GM23338 (cell line): ENCODE data around the gene PPM1H. TPM values are rescaled to one million over a fixed set of nuclear protein-coding genes. Genes with fewer than 3 reads are reported as not detected.

Source experiments
- ATAC-seq: fragments of 200-7000 bp; cut with Tn5 transposase; 3 replicates; pipeline ENCODE4 v1.9.1; 2020
- DNase-seq: peaks from one replicate; pipeline ENCODE4 v3.0.0-alpha.2; 2015; ENCODE audit warnings: low spot score
- H2AFZ ChIP-seq: fragments of 200-600 bp; sonication (generic); 2 replicates; pipeline ENCODE4 v1.8.0; 2016; ENCODE audit warnings: antibody characterized with exemption, mild to moderate bottlenecking, moderate library complexity
- H3F3A ChIP-seq: fragments of 200-600 bp; sonication (generic); replicated peaks from 2 replicates; pipeline ENCODE4 v1.8.0; 2017; ENCODE audit warnings: antibody characterized with exemption, mixed run types, low read depth
- H3K27ac ChIP-seq: fragments of 200-600 bp; sonication (generic); 2 replicates; pipeline ENCODE4 v1.6.1; 2016; ENCODE audit warnings: low read depth
- H3K27me3 ChIP-seq: fragments of 200-600 bp; sonication (generic); 2 replicates; pipeline ENCODE4 v1.8.0; 2016; ENCODE audit warnings: mild to moderate bottlenecking, mixed run types, moderate library complexity; ENCODE audit not compliant: insufficient read depth
- H3K36me3 ChIP-seq: fragments of 200-600 bp; sonication (generic); 2 replicates; pipeline ENCODE4 v1.8.0; 2016; ENCODE audit warnings: mild to moderate bottlenecking; ENCODE audit not compliant: insufficient read depth
- H3K4me1 ChIP-seq: fragments of 200-600 bp; sonication (generic); 2 replicates; pipeline ENCODE4 v1.8.0; 2016; ENCODE audit warnings: mild to moderate bottlenecking, moderate library complexity; ENCODE audit not compliant: insufficient read depth
- H3K4me2 ChIP-seq: fragments of 200-600 bp; sonication (generic); 2 replicates; pipeline ENCODE4 v1.7.1; 2017; ENCODE audit warnings: mixed run types
- H3K4me3 ChIP-seq: fragments of 200-600 bp; sonication (generic); 2 replicates; pipeline ENCODE4 v1.6.1; 2016; ENCODE audit warnings: mixed run types
- H3K79me2 ChIP-seq: fragments of 200-600 bp; sonication (generic); replicated peaks from 2 replicates; pipeline ENCODE4 v1.8.0; 2017; ENCODE audit warnings: mild to moderate bottlenecking; ENCODE audit not compliant: insufficient read depth
- H3K9me2 ChIP-seq: fragments of 200-600 bp; sonication (generic); 2 replicates; pipeline ENCODE4 v1.8.0; 2017; ENCODE audit not compliant: insufficient read depth
- H4K20me1 ChIP-seq: fragments of 200-600 bp; sonication (generic); replicated peaks from 2 replicates; pipeline ENCODE4 v1.8.0; 2017; ENCODE audit warnings: mild to moderate bottlenecking; ENCODE audit not compliant: insufficient read depth
- H3K27ac Mint-ChIP-seq: 2 replicates; pipeline ENCODE4 v1.8.0; 2020; ENCODE audit warnings: inconsistent platforms, mild to moderate bottlenecking, moderate library complexity, mixed read lengths
- H3K27me3 Mint-ChIP-seq: 3 replicates; pipeline ENCODE4 v1.8.0; 2022; ENCODE audit warnings: low read depth, mild to moderate bottlenecking, moderate library complexity, mixed read lengths, inconsistent platforms; ENCODE audit not compliant: insufficient read depth, poor library complexity
- H3K36me3 Mint-ChIP-seq: 3 replicates; pipeline ENCODE4 v1.8.0; 2021; ENCODE audit warnings: low read depth, mild to moderate bottlenecking, inconsistent platforms, moderate library complexity, mixed read lengths
- H3K4me1 Mint-ChIP-seq: 3 replicates; pipeline ENCODE4 v1.8.0; 2020; ENCODE audit warnings: mild to moderate bottlenecking, inconsistent platforms, mixed read lengths
- H3K4me3 Mint-ChIP-seq: 3 replicates; pipeline ENCODE4 v1.8.0; 2021; ENCODE audit warnings: moderate library complexity, mild to moderate bottlenecking, inconsistent platforms, mixed read lengths
- H3K9me3 Mint-ChIP-seq: 3 replicates; pipeline ENCODE4 v1.8.0; 2020; ENCODE audit warnings: moderate library complexity, mild to moderate bottlenecking, inconsistent platforms, mixed read lengths
- CREB1 ChIP-seq: fragments of 250-450 bp; sonication (Bioruptor Pico); IDR thresholded peaks from 2 replicates; pipeline ENCODE4 v1.5.0; 2020; ENCODE audit warnings: low read depth, mild to moderate bottlenecking, moderate library complexity
- JUNB ChIP-seq: IDR thresholded peaks from one replicate; pipeline ENCODE4 v1.6.1; 2016; ENCODE audit warnings: antibody characterized with exemption; ENCODE audit not compliant: unreplicated experiment
- STAT1 ChIP-seq: IDR thresholded peaks from one replicate; pipeline ENCODE4 v1.6.1; 2016; ENCODE audit warnings: antibody characterized with exemption; ENCODE audit not compliant: unreplicated experiment
- polyA plus RNA-seq: library from polyadenylated mRNA; unstranded; fragments of >200 nt; fragmentation: Nextera tagmentation; extraction: Ambion mirVana; gene quantifications from 2 replicates; pipeline ENCODE4 v1.2.1, GENCODE V29; 2016
- total RNA-seq: library from RNA; depleted of rRNA; stranded (reverse); fragments of >200 nt; shearing (Covaris generic); gene quantifications from 2 replicates; pipeline ENCODE4 v1.2.3, GENCODE V29; 2014
- TF ChIP-seq, protein P1 (sequence below): fragments of 250-450 bp; sonication (Bioruptor Pico); IDR thresholded peaks from 2 replicates; pipeline ENCODE4 v1.5.0; 2020; ENCODE audit warnings: mild to moderate bottlenecking, moderate library complexity
- TF ChIP-seq, protein P2 (sequence below): IDR thresholded peaks from 2 replicates; pipeline ENCODE4 v1.6.1; 2016; ENCODE audit warnings: antibody characterized with exemption
- TF ChIP-seq, protein P3 (sequence below): IDR thresholded peaks from one replicate; pipeline ENCODE4 v1.6.1; 2018; ENCODE audit warnings: antibody characterized with exemption; ENCODE audit not compliant: unreplicated experiment

The PPM1H gene
- total and polyA plus RNA-seq, 2 experiments from 2014 or later: 11.4 to 41.2 TPM

DNA sequence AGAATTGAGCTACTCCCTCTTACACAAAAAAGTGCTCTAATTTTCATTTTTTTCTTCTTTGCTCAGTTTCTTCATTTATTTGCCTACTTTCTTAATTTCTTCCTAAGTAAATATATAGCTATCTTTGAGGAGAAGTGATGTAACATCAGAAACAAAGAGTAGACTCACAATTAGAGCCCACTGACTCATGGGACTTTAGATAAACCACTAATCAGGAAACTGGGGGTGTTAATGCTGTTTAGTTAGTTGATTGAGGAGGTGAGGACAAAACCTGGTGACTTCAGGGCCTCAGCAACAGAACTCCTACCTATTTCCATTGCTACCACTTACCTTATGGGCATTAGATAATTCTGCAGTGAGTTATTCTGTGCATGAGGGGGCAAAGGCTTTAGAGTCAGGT lies 316.6 kb downstream of the PPM1H start (continued):
- TF ChIP-seq, protein P1, sequence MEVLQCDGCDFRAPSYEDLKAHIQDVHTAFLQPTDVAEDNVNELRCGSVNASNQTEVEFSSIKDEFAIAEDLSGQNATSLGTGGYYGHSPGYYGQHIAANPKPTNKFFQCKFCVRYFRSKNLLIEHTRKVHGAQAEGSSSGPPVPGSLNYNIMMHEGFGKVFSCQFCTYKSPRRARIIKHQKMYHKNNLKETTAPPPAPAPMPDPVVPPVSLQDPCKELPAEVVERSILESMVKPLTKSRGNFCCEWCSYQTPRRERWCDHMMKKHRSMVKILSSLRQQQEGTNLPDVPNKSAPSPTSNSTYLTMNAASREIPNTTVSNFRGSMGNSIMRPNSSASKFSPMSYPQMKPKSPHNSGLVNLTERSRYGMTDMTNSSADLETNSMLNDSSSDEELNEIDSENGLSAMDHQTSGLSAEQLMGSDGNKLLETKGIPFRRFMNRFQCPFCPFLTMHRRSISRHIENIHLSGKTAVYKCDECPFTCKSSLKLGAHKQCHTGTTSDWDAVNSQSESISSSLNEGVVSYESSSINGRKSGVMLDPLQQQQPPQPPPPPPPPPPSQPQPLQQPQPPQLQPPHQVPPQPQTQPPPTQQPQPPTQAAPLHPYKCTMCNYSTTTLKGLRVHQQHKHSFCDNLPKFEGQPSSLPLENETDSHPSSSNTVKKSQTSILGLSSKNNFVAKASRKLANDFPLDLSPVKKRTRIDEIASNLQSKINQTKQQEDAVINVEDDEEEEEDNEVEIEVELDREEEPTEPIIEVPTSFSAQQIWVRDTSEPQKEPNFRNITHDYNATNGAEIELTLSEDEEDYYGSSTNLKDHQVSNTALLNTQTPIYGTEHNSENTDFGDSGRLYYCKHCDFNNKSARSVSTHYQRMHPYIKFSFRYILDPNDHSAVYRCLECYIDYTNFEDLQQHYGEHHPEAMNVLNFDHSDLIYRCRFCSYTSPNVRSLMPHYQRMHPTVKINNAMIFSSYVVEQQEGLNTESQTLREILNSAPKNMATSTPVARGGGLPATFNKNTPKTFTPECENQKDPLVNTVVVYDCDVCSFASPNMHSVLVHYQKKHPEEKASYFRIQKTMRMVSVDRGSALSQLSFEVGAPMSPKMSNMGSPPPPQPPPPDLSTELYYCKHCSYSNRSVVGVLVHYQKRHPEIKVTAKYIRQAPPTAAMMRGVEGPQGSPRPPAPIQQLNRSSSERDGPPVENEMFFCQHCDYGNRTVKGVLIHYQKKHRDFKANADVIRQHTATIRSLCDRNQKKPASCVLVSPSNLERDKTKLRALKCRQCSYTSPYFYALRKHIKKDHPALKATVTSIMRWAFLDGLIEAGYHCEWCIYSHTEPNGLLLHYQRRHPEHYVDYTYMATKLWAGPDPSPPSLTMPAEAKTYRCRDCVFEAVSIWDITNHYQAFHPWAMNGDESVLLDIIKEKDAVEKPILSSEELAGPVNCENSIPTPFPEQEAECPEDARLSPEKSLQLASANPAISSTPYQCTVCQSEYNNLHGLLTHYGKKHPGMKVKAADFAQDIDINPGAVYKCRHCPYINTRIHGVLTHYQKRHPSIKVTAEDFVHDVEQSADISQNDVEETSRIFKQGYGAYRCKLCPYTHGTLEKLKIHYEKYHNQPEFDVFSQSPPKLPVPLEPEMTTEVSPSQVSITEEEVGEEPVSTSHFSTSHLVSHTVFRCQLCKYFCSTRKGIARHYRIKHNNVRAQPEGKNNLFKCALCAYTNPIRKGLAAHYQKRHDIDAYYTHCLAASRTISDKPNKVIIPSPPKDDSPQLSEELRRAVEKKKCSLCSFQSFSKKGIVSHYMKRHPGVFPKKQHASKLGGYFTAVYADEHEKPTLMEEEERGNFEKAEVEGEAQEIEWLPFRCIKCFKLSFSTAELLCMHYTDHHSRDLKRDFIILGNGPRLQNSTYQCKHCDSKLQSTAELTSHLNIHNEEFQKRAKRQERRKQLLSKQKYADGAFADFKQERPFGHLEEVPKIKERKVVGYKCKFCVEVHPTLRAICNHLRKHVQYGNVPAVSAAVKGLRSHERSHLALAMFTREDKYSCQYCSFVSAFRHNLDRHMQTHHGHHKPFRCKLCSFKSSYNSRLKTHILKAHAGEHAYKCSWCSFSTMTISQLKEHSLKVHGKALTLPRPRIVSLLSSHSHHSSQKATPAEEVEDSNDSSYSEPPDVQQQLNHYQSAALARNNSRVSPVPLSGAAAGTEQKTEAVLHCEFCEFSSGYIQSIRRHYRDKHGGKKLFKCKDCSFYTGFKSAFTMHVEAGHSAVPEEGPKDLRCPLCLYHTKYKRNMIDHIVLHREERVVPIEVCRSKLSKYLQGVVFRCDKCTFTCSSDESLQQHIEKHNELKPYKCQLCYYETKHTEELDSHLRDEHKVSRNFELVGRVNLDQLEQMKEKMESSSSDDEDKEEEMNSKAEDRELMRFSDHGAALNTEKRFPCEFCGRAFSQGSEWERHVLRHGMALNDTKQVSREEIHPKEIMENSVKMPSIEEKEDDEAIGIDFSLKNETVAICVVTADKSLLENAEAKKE: no peak
- TF ChIP-seq, protein P2, sequence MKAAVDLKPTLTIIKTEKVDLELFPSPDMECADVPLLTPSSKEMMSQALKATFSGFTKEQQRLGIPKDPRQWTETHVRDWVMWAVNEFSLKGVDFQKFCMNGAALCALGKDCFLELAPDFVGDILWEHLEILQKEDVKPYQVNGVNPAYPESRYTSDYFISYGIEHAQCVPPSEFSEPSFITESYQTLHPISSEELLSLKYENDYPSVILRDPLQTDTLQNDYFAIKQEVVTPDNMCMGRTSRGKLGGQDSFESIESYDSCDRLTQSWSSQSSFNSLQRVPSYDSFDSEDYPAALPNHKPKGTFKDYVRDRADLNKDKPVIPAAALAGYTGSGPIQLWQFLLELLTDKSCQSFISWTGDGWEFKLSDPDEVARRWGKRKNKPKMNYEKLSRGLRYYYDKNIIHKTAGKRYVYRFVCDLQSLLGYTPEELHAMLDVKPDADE: no peak
- no peak for TF ChIP-seq STAT1
- TF ChIP-seq CREB1 (CRISPR knock-in tag): no peak

DNA sequence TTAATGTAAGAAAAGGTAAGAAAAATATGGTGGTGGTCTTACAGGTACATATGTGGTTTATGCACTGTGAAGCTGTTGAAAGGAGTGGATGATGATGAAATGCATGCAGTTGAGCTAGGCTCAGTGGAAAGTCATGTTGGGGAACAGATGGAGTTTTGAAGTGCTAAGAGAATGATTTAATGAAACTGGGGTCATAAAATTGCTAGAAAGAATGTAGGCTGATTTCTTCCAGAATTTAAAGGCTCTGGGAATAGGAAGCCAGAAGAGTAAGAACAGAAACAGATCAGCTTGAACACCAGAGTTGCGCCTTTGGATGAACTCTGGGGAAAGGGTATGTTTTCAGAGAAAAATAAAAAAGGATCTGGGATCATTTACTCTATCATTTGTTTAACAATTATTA lies 321.9 kb downstream of the PPM1H start:
- ATAC-seq (no peak), DNase-seq (no peak)
- H3F3A ChIP-seq: no peaks in the 10 kb centered on the region
- no peaks in the 10 kb centered on the region for H3K4me1 ChIP-seq
- no peak overlapping the region for H3K4me2 ChIP-seq
- H3K27ac ChIP-seq: no peak overlapping the region
- peaks cover 3% of the 10 kb centered on the region for H3K27me3 Mint-ChIP-seq
- H3K27ac Mint-ChIP-seq: no peak overlapping the region
- no peaks in the 10 kb centered on the region; the same call in 1 of the 3 replicates for H3K36me3 Mint-ChIP-seq
- H3K9me3 Mint-ChIP-seq: no peaks in the 10 kb centered on the region
- no peak overlapping the region for H2AFZ ChIP-seq
- no peaks in the 10 kb centered on the region for H3K27me3 ChIP-seq
- H3K4me3 Mint-ChIP-seq: no peak overlapping the region
- peaks cover 15% of the 10 kb centered on the region for H3K4me1 Mint-ChIP-seq
- no peak overlapping the region for H3K4me3 ChIP-seq
- H3K36me3 ChIP-seq: no peaks in the 10 kb centered on the region
- H3K79me2 ChIP-seq: peaks cover 26% of the 10 kb centered on the region
- H3K9me2 ChIP-seq: peaks cover 13% of the 10 kb centered on the region
- H4K20me1 ChIP-seq: no peaks in the 10 kb centered on the region; the same call in 1 of the 2 replicates
- TF ChIP-seq, protein P3, sequence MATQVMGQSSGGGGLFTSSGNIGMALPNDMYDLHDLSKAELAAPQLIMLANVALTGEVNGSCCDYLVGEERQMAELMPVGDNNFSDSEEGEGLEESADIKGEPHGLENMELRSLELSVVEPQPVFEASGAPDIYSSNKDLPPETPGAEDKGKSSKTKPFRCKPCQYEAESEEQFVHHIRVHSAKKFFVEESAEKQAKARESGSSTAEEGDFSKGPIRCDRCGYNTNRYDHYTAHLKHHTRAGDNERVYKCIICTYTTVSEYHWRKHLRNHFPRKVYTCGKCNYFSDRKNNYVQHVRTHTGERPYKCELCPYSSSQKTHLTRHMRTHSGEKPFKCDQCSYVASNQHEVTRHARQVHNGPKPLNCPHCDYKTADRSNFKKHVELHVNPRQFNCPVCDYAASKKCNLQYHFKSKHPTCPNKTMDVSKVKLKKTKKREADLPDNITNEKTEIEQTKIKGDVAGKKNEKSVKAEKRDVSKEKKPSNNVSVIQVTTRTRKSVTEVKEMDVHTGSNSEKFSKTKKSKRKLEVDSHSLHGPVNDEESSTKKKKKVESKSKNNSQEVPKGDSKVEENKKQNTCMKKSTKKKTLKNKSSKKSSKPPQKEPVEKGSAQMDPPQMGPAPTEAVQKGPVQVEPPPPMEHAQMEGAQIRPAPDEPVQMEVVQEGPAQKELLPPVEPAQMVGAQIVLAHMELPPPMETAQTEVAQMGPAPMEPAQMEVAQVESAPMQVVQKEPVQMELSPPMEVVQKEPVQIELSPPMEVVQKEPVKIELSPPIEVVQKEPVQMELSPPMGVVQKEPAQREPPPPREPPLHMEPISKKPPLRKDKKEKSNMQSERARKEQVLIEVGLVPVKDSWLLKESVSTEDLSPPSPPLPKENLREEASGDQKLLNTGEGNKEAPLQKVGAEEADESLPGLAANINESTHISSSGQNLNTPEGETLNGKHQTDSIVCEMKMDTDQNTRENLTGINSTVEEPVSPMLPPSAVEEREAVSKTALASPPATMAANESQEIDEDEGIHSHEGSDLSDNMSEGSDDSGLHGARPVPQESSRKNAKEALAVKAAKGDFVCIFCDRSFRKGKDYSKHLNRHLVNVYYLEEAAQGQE: no peak
- TF ChIP-seq, protein P2: no peak
- no peak for TF ChIP-seq CREB1 (CRISPR knock-in tag)
- TF ChIP-seq JUNB: no peak
